Right lobe of liver (tissue), 6 donors: ENCODE measurements around the gene ST7L. TPM values are rescaled to one million over a fixed set of nuclear protein-coding genes. Genes with fewer than 3 reads are reported as not detected.

Experiments used
- ATAC-seq, 4 donors: fragments of 200-7000 bp; cut with Tn5 transposase; one replicate each; pipeline ENCODE4 v1.9.1; 2020; ENCODE audit warnings: mild to moderate bottlenecking in 4 of 4, moderate library complexity in 4 of 4
- DNase-seq, 3 donors: peaks; one replicate each; pipeline ENCODE4 v3.0.0-alpha.2; 2020
- H3K27ac ChIP-seq, 3 donors: fragments of 200-600 bp; one replicate each; pipeline ENCODE4 v1.8.0; 2022
- H3K27me3 ChIP-seq, 2 donors: fragments of 200-600 bp; one replicate each; pipeline ENCODE4 v1.8.0; 2022
- H3K36me3 ChIP-seq, 4 donors: fragments of 200-600 bp; sonication (generic) in 1 of 4; one replicate each; pipeline versions ENCODE4 v1.5.1 to v1.8.0; 2017 to 2022; ENCODE audit warnings: control low read depth in 1 of 4
- H3K4me1 ChIP-seq, 4 donors: fragments of 200-600 bp; sonication (generic) in 1 of 4; one replicate each; pipeline versions ENCODE4 v1.5.1 to v1.8.0; 2017 to 2022; ENCODE audit warnings: control low read depth in 1 of 4
- H3K4me3 ChIP-seq, 3 donors: fragments of 200-600 bp; one replicate each; pipeline ENCODE4 v1.8.0; 2022
- H3K9me3 ChIP-seq, 4 donors: fragments of 200-600 bp; sonication (generic) in 1 of 4; one replicate each; pipeline versions ENCODE4 v1.5.1 to v1.8.0; 2017 to 2022; ENCODE audit warnings: control low read depth in 1 of 4
- CTCF ChIP-seq, 4 donors: fragments of 200-600 bp in 3 of 4; fragments of 450-650 bp in 1 of 4; IDR thresholded peaks; one replicate each; pipeline versions ENCODE4 v1.5.1 to v1.8.0; 2016 to 2022; ENCODE audit warnings: antibody characterized with exemption in 4 of 4, mild to moderate bottlenecking in 2 of 4
- POLR2A ChIP-seq: fragments of 450-650 bp; IDR thresholded peaks from one replicate; pipeline ENCODE4 v1.6.1; 2017; ENCODE audit warnings: antibody characterized with exemption, mild to moderate bottlenecking
- WGBS: methylation state at CpG from one replicate; pipeline ENCODE4 v1.1.6; 2018; ENCODE audit warnings: low coverage, low lambda C conversion rate; ENCODE audit not compliant: insufficient coverage; ENCODE audit errors: missing lambda C conversion rate; 5-methylcytosine and 5-hydroxymethylcytosine counted together
- intact Hi-C, 2 donors: fragments of 100-400 bp; cut with DNase I; formaldehyde crosslinking; loops; one replicate each; pipeline versions ENCODE4 v1.11.2 to v1.14.1; 2022
- total RNA-seq, 6 experiments: library from RNA; depleted of rRNA in 2 of 6; stranded (reverse); fragments of >200 nt in 2 of 6; fragmentation: NEBNext Ultra II Directional in 3 of 6; extraction: Animal tissue kit (Norgen Biotek cat#: 25700) in 3 of 6; gene quantifications; one replicate each; pipeline versions ENCODE4 v1.1.0 to v1.2.4, GENCODE V29; 2016 to 2023
- donor health status: DM: no; HTN: yes; CAD: no.
- donor health status: DM: no; HTN: no; CAD: no.
- donor health status: DM: no; HTN: no; CAD: no.
- donor health status: DM: no; HTN: yes; CAD: no.
- donor health status: DM: no; HTN: yes; CAD: no.

ST7L gene
- total RNA-seq, 6 experiments from 2014 or later, result 7.4 to 12.7 (median 8.6) TPM

GRCh38 chr1:112620377-112620695 is 1.4 kb upstream of the ST7L start:
- WGBS, result 2% methylated on average over 6 of the region's 6 CpGs
- H3K27ac ChIP-seq, result peak overlapping the region; percentile 93 to 98 (median 96)
- peaks cover 0 to 23% (median 6%) of the 10 kb centered on the region in 4 donors for H3K4me1 ChIP-seq
- H3K36me3 ChIP-seq, result peaks cover 0 to 2% (median 0%) of the 10 kb centered on the region in 4 donors
- no peak for TF ChIP-seq CTCF (IDR thresholded peaks at IDR 0.05)
- no peak for TF ChIP-seq POLR2A
- peak overlapping the region; percentile 86 to 90 (median 87) for H3K4me3 ChIP-seq
- no peaks in the 10 kb centered on the region for H3K27me3 ChIP-seq
- intact Hi-C loops, result loop anchor here in 1 of 2 donors (10.0 kb wide), 1 partner anchor 84 kb away; the partner anchor contains the start of gene RHOC
- DNase-seq (no peak), ATAC-seq (no peak)
- H3K9me3 ChIP-seq, result no peaks in the 10 kb centered on the region

DNA sequence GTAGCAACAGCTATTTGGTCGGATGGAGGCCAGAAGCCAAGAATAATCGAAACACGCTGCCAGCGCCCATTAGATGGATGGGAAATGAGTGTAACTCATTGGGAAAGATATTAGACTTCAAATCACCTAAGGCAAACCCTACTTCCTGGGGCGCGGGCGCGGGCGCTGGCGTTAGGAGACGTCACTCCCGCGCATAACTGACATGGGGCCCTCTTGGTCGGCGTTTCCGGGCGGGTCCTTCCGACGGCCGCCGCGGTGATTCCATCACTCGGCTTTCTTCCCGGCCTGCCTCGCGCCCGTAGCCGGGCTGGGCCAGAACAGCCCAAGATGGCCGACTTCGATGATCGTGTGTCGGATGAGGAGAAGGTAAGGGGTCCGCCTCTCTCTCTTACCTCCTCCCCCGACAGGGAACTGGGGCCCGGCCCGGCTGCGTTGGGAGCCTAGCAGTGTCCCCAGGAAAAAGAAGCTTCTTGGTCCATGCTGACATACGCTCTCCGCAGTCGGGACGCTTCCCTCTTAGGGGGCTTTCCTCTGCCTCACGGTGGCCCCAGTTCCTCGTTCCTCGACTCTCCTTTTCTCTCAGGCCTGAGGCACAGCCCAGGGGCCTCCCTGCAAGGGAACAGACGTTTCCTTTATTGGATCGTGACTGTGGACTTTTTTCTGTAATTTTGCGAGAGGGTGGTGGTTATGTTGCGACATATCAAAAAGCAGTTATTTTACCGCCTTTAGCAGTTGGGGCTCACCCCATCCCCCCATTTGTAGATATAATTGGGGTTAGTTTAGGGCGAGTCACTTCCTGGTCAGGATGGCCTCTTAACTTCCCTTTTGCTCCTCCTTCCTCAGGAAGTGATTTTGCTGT is 806 bp upstream of the ST7L start, which contains the start of gene CAPZA1:
TSS of gene CAPZA1 (plus strand) at position 315 of the 859 bp plus-strand sequence. CDS start at position 328, 13 bp downstream.
- TF ChIP-seq CTCF (IDR thresholded peaks at IDR 0.05) (no peak), POLR2A (peak; percentile 82)
- ATAC-seq (peak; percentile 93 to 96 (median 95)), DNase-seq (peak; percentile 92 to 95 (median 94))
- Histone ChIP-seq H3K9me3 (no peaks in the 10 kb centered on the region), H3K27me3 (no peaks in the 10 kb centered on the region), H3K27ac (peak within 1 kb of the TSS; percentile 93 to 98 (median 96)), H3K36me3 (peaks cover 0 to 7% (median 0%) of the 10 kb centered on the region in 4 donors), H3K4me3 (peak within 1 kb of the TSS; percentile 86 to 90 (median 87)), H3K4me1 (peaks cover 0 to 20% (median 6%) of the 10 kb centered on the region in 4 donors)
- intact Hi-C loops, result loop anchor here in 1 of 2 donors (10.0 kb wide), 1 partner anchor 85 kb away; the partner anchor contains the start of gene RHOC
- WGBS, result under 1% methylated on average over 17 of the region's 50 CpGs

GRCh38 chr1:112618114-112618720 is 724 bp downstream of the ST7L start:
- H3K4me1 ChIP-seq, result peaks cover 0 to 20% (median 6%) of the 10 kb centered on the region in 4 donors
- H3K27me3 ChIP-seq, result no peaks in the 10 kb centered on the region
- no peak for ATAC-seq
- H3K9me3 ChIP-seq, result no peaks in the 10 kb centered on the region
- WGBS, result under 1% methylated on average over 12 of the region's 12 CpGs
- DNase-seq, result no peak
- peak overlapping the region; percentile 93 to 98 (median 96) for H3K27ac ChIP-seq
- peaks cover 0 to 11% (median 3%) of the 10 kb centered on the region in 4 donors for H3K36me3 ChIP-seq
- H3K4me3 ChIP-seq, result peak overlapping the region; percentile 86 to 90 (median 87)
- intact Hi-C loops, result no loop called here
- TF ChIP-seq POLR2A, result peak; percentile 20
- TF ChIP-seq CTCF (IDR thresholded peaks at IDR 0.05), result no peak

GRCh38 chr1:112614460-112615065 is 4.4 kb downstream of the ST7L start:
- no peaks in the 10 kb centered on the region for H3K9me3 ChIP-seq
- WGBS, result 69% methylated on average over 6 of the region's 6 CpGs
- H3K36me3 ChIP-seq, result peaks cover 0 to 26% (median 14%) of the 10 kb centered on the region in 4 donors
- DNase-seq (no peak), ATAC-seq (no peak)
- TF ChIP-seq CTCF (IDR thresholded peaks at IDR 0.05), result peak in 3 of 4 donors; percentile 28 to 40 (median 35)
- TF ChIP-seq POLR2A, result no peak
- no peaks in the 10 kb centered on the region for H3K27me3 ChIP-seq
- intact Hi-C loops, result no loop called here
- H3K27ac ChIP-seq, result no peak overlapping the region
- H3K4me1 ChIP-seq, result peaks cover 0 to 11% (median 0%) of the 10 kb centered on the region in 4 donors
- no peak overlapping the region for H3K4me3 ChIP-seq
